ENCODE measurements around the gene DHRS11. TPM values are rescaled to one million over a fixed set of nuclear protein-coding genes. Genes with fewer than 3 reads are reported as not detected.
A peak's percentile ranks its signal among the peaks of the same experiment; 100 is the strongest.

The DHRS11 gene
- total RNA-seq, 1 donor from 2014 or later, result 7.1 TPM

DNA sequence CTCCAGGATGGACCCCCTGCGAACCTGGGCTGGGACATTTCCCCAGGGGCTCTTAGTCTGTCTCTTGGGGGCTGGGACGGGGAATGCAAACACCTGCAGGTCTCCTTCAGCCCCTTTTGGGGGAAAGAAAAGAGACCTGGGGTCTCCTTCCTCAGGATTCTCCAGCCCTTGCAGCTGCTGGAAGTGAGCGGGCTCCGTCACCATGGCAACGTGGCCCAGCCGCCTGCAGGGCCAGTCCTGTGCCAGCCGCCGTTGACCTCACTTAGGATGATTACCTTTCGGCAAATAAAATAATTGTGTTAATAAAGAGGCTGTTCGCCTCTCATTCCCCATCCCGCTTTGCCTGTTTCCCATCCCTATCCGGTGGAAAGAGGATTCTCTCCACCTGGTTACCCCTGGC is 35.4 kb downstream of the DHRS11 start:
- no peaks in the 10 kb centered on the region for H3K79me2 ChIP-seq (ENCODE audit: insufficient read depth, low read length)
- H3K4me1 ChIP-seq (ENCODE audit: insufficient read depth, low read length), result no peaks in the 10 kb centered on the region
- no peaks in the 10 kb centered on the region for H3K36me3 ChIP-seq (ENCODE audit: insufficient read depth, low read length)
- peaks cover 14% of the 10 kb centered on the region for H3K27me3 ChIP-seq (ENCODE audit: insufficient read depth, low read length)
- FAIRE-seq (no peak), DNase-seq (ENCODE audit: low read depth) (no peak)
- Mint-ChIP-seq H3K36me3 (ENCODE audit: low read depth, unreplicated experiment) (peaks cover 2% of the 10 kb centered on the region), H3K4me3 (ENCODE audit: unreplicated experiment) (no peak overlapping the region), H3K27ac (ENCODE audit: unreplicated experiment) (no peak overlapping the region), H3K9me3 (ENCODE audit: unreplicated experiment) (no peaks in the 10 kb centered on the region), H3K27me3 (ENCODE audit: low read depth, unreplicated experiment) (peaks cover 37% of the 10 kb centered on the region), H3K4me1 (ENCODE audit: low read depth, unreplicated experiment) (no peaks in the 10 kb centered on the region)
- H3K4me2 ChIP-seq (ENCODE audit: low read length), result no peak overlapping the region
- no peak overlapping the region for H3K9ac ChIP-seq (ENCODE audit: low read length)
- no peak overlapping the region for H2AFZ ChIP-seq (ENCODE audit: low read depth, low read length)
- H3K4me3 ChIP-seq (ENCODE audit: insufficient read depth, low read depth, low read length), result no peak overlapping the region
- no peak overlapping the region for H3K27ac ChIP-seq (ENCODE audit: low read depth, low read length)
- TF ChIP-seq, protein P1, sequence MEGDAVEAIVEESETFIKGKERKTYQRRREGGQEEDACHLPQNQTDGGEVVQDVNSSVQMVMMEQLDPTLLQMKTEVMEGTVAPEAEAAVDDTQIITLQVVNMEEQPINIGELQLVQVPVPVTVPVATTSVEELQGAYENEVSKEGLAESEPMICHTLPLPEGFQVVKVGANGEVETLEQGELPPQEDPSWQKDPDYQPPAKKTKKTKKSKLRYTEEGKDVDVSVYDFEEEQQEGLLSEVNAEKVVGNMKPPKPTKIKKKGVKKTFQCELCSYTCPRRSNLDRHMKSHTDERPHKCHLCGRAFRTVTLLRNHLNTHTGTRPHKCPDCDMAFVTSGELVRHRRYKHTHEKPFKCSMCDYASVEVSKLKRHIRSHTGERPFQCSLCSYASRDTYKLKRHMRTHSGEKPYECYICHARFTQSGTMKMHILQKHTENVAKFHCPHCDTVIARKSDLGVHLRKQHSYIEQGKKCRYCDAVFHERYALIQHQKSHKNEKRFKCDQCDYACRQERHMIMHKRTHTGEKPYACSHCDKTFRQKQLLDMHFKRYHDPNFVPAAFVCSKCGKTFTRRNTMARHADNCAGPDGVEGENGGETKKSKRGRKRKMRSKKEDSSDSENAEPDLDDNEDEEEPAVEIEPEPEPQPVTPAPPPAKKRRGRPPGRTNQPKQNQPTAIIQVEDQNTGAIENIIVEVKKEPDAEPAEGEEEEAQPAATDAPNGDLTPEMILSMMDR (IDR thresholded peaks at IDR 0.05; ENCODE audit: insufficient read depth, low read depth, low read length), result no peak
- no peak for TF ChIP-seq EZH2 (IDR thresholded peaks at IDR 0.05; ENCODE audit: insufficient read depth, low read length)
- no peaks in the 10 kb centered on the region for H3K9me3 ChIP-seq (ENCODE audit: insufficient read depth, low read depth, low read length)
- peaks cover 6% of the 10 kb centered on the region for H4K20me1 ChIP-seq (ENCODE audit: insufficient read depth, low read length)

DNA sequence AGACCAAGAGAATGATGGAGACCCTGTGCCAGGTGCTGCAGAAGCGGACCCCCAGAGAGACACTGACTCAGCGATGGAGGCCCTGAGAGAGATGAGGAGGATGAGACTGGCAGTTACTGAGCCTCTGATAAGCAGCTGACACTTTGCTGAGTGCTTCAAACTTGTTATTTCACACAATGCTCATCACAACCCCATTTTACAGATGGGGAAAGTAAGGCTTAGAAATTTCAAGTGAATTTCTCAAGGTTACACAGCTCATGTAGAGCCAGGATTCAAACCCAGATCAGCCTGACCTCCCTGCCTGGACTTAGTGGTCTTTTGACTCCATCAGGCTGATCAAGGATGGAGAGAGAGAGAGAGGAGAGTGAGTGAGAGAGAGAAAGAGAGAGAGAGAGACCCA is 36.9 kb downstream of the DHRS11 start:
- Histone ChIP-seq H3K4me2 (ENCODE audit: low read length) (no peak overlapping the region), H3K36me3 (ENCODE audit: insufficient read depth, low read length) (no peaks in the 10 kb centered on the region), H3K27me3 (ENCODE audit: insufficient read depth, low read length) (peaks cover 29% of the 10 kb centered on the region), H3K79me2 (ENCODE audit: insufficient read depth, low read length) (no peaks in the 10 kb centered on the region), H3K9ac (ENCODE audit: low read length) (no peak overlapping the region), H3K4me3 (ENCODE audit: insufficient read depth, low read depth, low read length) (no peak overlapping the region), H3K9me3 (ENCODE audit: insufficient read depth, low read depth, low read length) (no peaks in the 10 kb centered on the region), H3K4me1 (ENCODE audit: insufficient read depth, low read length) (no peaks in the 10 kb centered on the region), H2AFZ (ENCODE audit: low read depth, low read length) (no peak overlapping the region), H3K27ac (ENCODE audit: low read depth, low read length) (no peak overlapping the region), H4K20me1 (ENCODE audit: insufficient read depth, low read length) (peaks cover 6% of the 10 kb centered on the region)
- no peak for FAIRE-seq
- Mint-ChIP-seq H3K9me3 (ENCODE audit: unreplicated experiment) (no peaks in the 10 kb centered on the region), H3K36me3 (ENCODE audit: low read depth, unreplicated experiment) (peaks cover 2% of the 10 kb centered on the region), H3K27me3 (ENCODE audit: low read depth, unreplicated experiment) (peaks cover 45% of the 10 kb centered on the region), H3K4me3 (ENCODE audit: unreplicated experiment) (no peak overlapping the region), H3K4me1 (ENCODE audit: low read depth, unreplicated experiment) (no peaks in the 10 kb centered on the region), H3K27ac (ENCODE audit: unreplicated experiment) (no peak overlapping the region)
- TF ChIP-seq, protein P1 (IDR thresholded peaks at IDR 0.05; ENCODE audit: insufficient read depth, low read depth, low read length), result no peak
- no peak for TF ChIP-seq EZH2 (IDR thresholded peaks at IDR 0.05; ENCODE audit: insufficient read depth, low read length)
- DNase-seq (ENCODE audit: low read depth), result no peak

DNA sequence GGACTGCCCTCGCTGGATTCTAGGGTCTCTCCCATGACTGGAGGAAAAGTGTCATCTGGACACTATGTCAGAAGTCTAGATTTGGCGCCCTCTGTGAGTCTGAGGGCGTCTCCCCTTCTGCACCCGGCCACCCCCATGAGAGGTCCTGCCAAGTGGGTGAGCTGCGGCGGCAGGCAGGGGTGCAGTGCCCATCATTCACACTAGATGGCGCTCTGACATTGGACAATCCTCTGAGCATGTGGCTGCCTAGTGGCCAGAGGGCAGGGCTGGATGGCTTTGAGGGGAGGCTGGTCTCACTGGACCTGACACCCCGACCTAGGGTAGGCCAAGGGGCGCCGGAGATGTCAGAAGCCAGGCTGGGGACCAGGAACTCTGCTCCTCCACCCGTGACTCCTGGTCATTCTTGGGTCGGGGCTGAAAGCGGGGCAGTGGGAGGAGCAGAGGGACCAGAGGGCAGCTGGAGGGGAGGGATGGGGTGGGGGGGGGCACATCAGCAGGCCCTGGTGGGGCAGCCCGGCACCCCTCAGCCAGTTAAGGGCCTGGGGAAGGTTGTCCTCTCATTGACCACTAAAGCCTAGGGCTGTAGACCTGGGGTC is 37.7 kb downstream of the DHRS11 start:
- Histone ChIP-seq H3K79me2 (ENCODE audit: insufficient read depth, low read length) (no peaks in the 10 kb centered on the region), H3K4me1 (ENCODE audit: insufficient read depth, low read length) (no peaks in the 10 kb centered on the region), H3K4me3 (ENCODE audit: insufficient read depth, low read depth, low read length) (no peak overlapping the region), H3K27me3 (ENCODE audit: insufficient read depth, low read length) (peaks cover 31% of the 10 kb centered on the region), H3K9me3 (ENCODE audit: insufficient read depth, low read depth, low read length) (no peaks in the 10 kb centered on the region), H3K36me3 (ENCODE audit: insufficient read depth, low read length) (no peaks in the 10 kb centered on the region), H2AFZ (ENCODE audit: low read depth, low read length) (no peak overlapping the region), H3K9ac (ENCODE audit: low read length) (no peak overlapping the region), H3K4me2 (ENCODE audit: low read length) (no peak overlapping the region), H3K27ac (ENCODE audit: low read depth, low read length) (no peak overlapping the region), H4K20me1 (ENCODE audit: insufficient read depth, low read length) (peaks cover 6% of the 10 kb centered on the region)
- TF ChIP-seq, protein P1 (IDR thresholded peaks at IDR 0.05; ENCODE audit: insufficient read depth, low read depth, low read length), result peak; percentile 84
- TF ChIP-seq EZH2 (IDR thresholded peaks at IDR 0.05; ENCODE audit: insufficient read depth, low read length), result no peak
- peak; percentile 20 for DNase-seq (ENCODE audit: low read depth)
- Mint-ChIP-seq H3K9me3 (ENCODE audit: unreplicated experiment) (no peaks in the 10 kb centered on the region), H3K27me3 (ENCODE audit: low read depth, unreplicated experiment) (peaks cover 47% of the 10 kb centered on the region), H3K4me1 (ENCODE audit: low read depth, unreplicated experiment) (no peaks in the 10 kb centered on the region), H3K4me3 (ENCODE audit: unreplicated experiment) (no peak overlapping the region), H3K27ac (ENCODE audit: unreplicated experiment) (no peak overlapping the region), H3K36me3 (ENCODE audit: low read depth, unreplicated experiment) (peaks cover 2% of the 10 kb centered on the region)
- no peak for FAIRE-seq

Data from astrocyte (in vitro differentiated cells and primary cell).